AG20443 (cell line): Measurements from ENCODE around the gene LYPLA2.

Source experiments
- DNase-seq: peaks from one replicate; pipeline ENCODE4 v3.0.0; 2012; ENCODE audit warnings: low spot score, mixed read lengths

The LYPLA2 gene

GRCh38 chr1:23837908-23838307 is 47.0 kb downstream of the LYPLA2 start:
- DNase-seq: no peak

GRCh38 chr1:23838401-23838866 is 47.5 kb downstream of the LYPLA2 start:
- DNase-seq: peak; percentile 88

- no peak for DNase-seq
Observed at GRCh38 chr1:23843644-23844043, 52.7 kb downstream of the LYPLA2 start.
